Activated naive CD4-positive, alpha-beta T cell treated with anti-CD3 and anti-CD28 coated beads for 36 hours (primary cell): ENCODE measurements around the gene ST6GAL2. TPM values are rescaled to one million over a fixed set of nuclear protein-coding genes. Genes with fewer than 3 reads are reported as not detected.

Experiments
- CTCF ChIA-PET: fragments of 350-600 bp; sonication (Branson Sonifier 250); formaldehyde crosslinking; loops from one replicate; lab custom pipeline; 2021; ENCODE audit warnings: antibody characterized with exemption; lab: Charles Lee
- DNase-seq: peaks from one replicate; pipeline ENCODE4 v3.0.0-alpha.2; 2020
- H3K27ac Mint-ChIP-seq: one replicate; pipeline ENCODE4 v1.8.0; 2021; ENCODE audit warnings: mild to moderate bottlenecking, mixed read lengths
- H3K27me3 Mint-ChIP-seq: one replicate; pipeline ENCODE4 v1.8.0; 2021; ENCODE audit warnings: low read depth, mixed read lengths
- H3K36me3 Mint-ChIP-seq: one replicate; pipeline ENCODE4 v1.8.0; 2021; ENCODE audit warnings: low read depth, mixed read lengths
- H3K4me1 Mint-ChIP-seq: one replicate; pipeline ENCODE4 v1.8.0; 2021; ENCODE audit warnings: low read depth, mixed read lengths
- H3K4me3 Mint-ChIP-seq: one replicate; pipeline ENCODE4 v1.8.0; 2021; ENCODE audit warnings: mild to moderate bottlenecking, moderate library complexity, mixed read lengths
- H3K9me3 Mint-ChIP-seq: one replicate; pipeline ENCODE4 v1.8.0; 2021; ENCODE audit warnings: mixed read lengths
- intact Hi-C: fragments of 100-400 bp; cut with micrococcal nuclease; formaldehyde crosslinking; loops from one replicate; pipeline ENCODE4 v1.15.1; 2023
- total RNA-seq, 2 experiments: library from RNA; stranded (reverse); gene quantifications; one replicate each; pipeline ENCODE4 v1.2.3, GENCODE V29; 2021

ST6GAL2 gene
- total RNA-seq, 2 experiments from 2014 or later: not detected

- Mint-ChIP-seq H3K36me3 (no peaks in the 10 kb centered on the region), H3K4me3 (no peak overlapping the region), H3K4me1 (no peaks in the 10 kb centered on the region), H3K9me3 (peaks cover 14% of the 10 kb centered on the region), H3K27me3 (no peaks in the 10 kb centered on the region), H3K27ac (no peak overlapping the region)
- no peak for DNase-seq
- CTCF ChIA-PET: interaction anchor here (0.7 kb wide), 2 partner anchors 147 to 1570 kb away, joined by 3 read pairs; no protein-coding TSS in a partner anchor
- intact Hi-C loops: no loop called here
These were observed 28.0 kb downstream of the ST6GAL2 start for GRCh38 chr2:106857882-106858478.

GRCh38 chr2:106853631-106854030, 32.3 kb downstream of the ST6GAL2 start:
- CTCF ChIA-PET: no interaction called here
- DNase-seq: no peak
- no peaks in the 10 kb centered on the region for H3K4me1 Mint-ChIP-seq
- H3K27me3 Mint-ChIP-seq: no peaks in the 10 kb centered on the region
- H3K4me3 Mint-ChIP-seq: no peak overlapping the region
- peaks cover 5% of the 10 kb centered on the region for H3K9me3 Mint-ChIP-seq
- H3K27ac Mint-ChIP-seq: no peak overlapping the region
- H3K36me3 Mint-ChIP-seq: no peaks in the 10 kb centered on the region
- intact Hi-C loops: no loop called here

GRCh38 chr2:106851881-106852501, 34.0 kb downstream of the ST6GAL2 start:
- no peak overlapping the region for H3K27ac Mint-ChIP-seq
- DNase-seq: no peak
- no peak overlapping the region for H3K4me3 Mint-ChIP-seq
- intact Hi-C loops: no loop called here
- no peaks in the 10 kb centered on the region for H3K9me3 Mint-ChIP-seq
- no peaks in the 10 kb centered on the region for H3K36me3 Mint-ChIP-seq
- H3K4me1 Mint-ChIP-seq: no peaks in the 10 kb centered on the region
- H3K27me3 Mint-ChIP-seq: no peaks in the 10 kb centered on the region
- CTCF ChIA-PET: no interaction called here

GRCh38 chr2:106851087-106851874, 34.7 kb downstream of the ST6GAL2 start:
- CTCF ChIA-PET: no interaction called here
- Mint-ChIP-seq H3K4me3 (no peak overlapping the region), H3K4me1 (no peaks in the 10 kb centered on the region), H3K27me3 (no peaks in the 10 kb centered on the region), H3K9me3 (no peaks in the 10 kb centered on the region), H3K27ac (no peak overlapping the region), H3K36me3 (no peaks in the 10 kb centered on the region)
- no peak for DNase-seq
- intact Hi-C loops: no loop called here

- Mint-ChIP-seq H3K4me1 (no peaks in the 10 kb centered on the region), H3K36me3 (no peaks in the 10 kb centered on the region), H3K4me3 (no peak overlapping the region), H3K27me3 (no peaks in the 10 kb centered on the region), H3K9me3 (no peaks in the 10 kb centered on the region), H3K27ac (no peak overlapping the region)
- CTCF ChIA-PET: no interaction called here
- intact Hi-C loops: no loop called here
- DNase-seq: no peak
These were observed 36.7 kb downstream of the ST6GAL2 start for GRCh38 chr2:106849253-106849652.

- Mint-ChIP-seq H3K27me3 (no peaks in the 10 kb centered on the region), H3K9me3 (no peaks in the 10 kb centered on the region), H3K36me3 (no peaks in the 10 kb centered on the region), H3K4me1 (no peaks in the 10 kb centered on the region), H3K27ac (no peak overlapping the region), H3K4me3 (no peak overlapping the region)
- intact Hi-C loops: no loop called here
- CTCF ChIA-PET: no interaction called here
- DNase-seq: no peak
These were observed 38.6 kb downstream of the ST6GAL2 start for GRCh38 chr2:106847366-106847765.

- no peak for DNase-seq
- Mint-ChIP-seq H3K27ac (no peak overlapping the region), H3K4me1 (no peaks in the 10 kb centered on the region), H3K27me3 (no peaks in the 10 kb centered on the region), H3K4me3 (no peak overlapping the region), H3K9me3 (no peaks in the 10 kb centered on the region), H3K36me3 (no peaks in the 10 kb centered on the region)
- intact Hi-C loops: no loop called here
- CTCF ChIA-PET: no interaction called here
These were observed 40.3 kb downstream of the ST6GAL2 start for GRCh38 chr2:106845716-106846115.

GRCh38 chr2:106843910-106844250, 42.1 kb downstream of the ST6GAL2 start:
- no peaks in the 10 kb centered on the region for H3K27me3 Mint-ChIP-seq
- no peaks in the 10 kb centered on the region for H3K4me1 Mint-ChIP-seq
- no peak overlapping the region for H3K27ac Mint-ChIP-seq
- H3K36me3 Mint-ChIP-seq: no peaks in the 10 kb centered on the region
- intact Hi-C loops: no loop called here
- CTCF ChIA-PET: no interaction called here
- no peak overlapping the region for H3K4me3 Mint-ChIP-seq
- DNase-seq: no peak
- no peaks in the 10 kb centered on the region for H3K9me3 Mint-ChIP-seq

GRCh38 chr2:106843001-106843909, 42.7 kb downstream of the ST6GAL2 start:
- DNase-seq: no peak
- Mint-ChIP-seq H3K4me1 (no peaks in the 10 kb centered on the region), H3K36me3 (no peaks in the 10 kb centered on the region), H3K4me3 (no peak overlapping the region), H3K27ac (no peak overlapping the region), H3K9me3 (no peaks in the 10 kb centered on the region), H3K27me3 (no peaks in the 10 kb centered on the region)
- CTCF ChIA-PET: no interaction called here
- intact Hi-C loops: no loop called here

- Mint-ChIP-seq H3K27ac (no peak overlapping the region), H3K36me3 (no peaks in the 10 kb centered on the region), H3K27me3 (no peaks in the 10 kb centered on the region), H3K9me3 (no peaks in the 10 kb centered on the region), H3K4me3 (no peak overlapping the region), H3K4me1 (no peaks in the 10 kb centered on the region)
- CTCF ChIA-PET: no interaction called here
- intact Hi-C loops: no loop called here
- no peak for DNase-seq
These were observed 43.9 kb downstream of the ST6GAL2 start for GRCh38 chr2:106841886-106842645.

GRCh38 chr2:106840818-106841217, 45.1 kb downstream of the ST6GAL2 start:
- H3K9me3 Mint-ChIP-seq: no peaks in the 10 kb centered on the region
- CTCF ChIA-PET: interaction anchor here (0.6 kb wide), 1 partner anchor 31 kb away, joined by 3 read pairs; no protein-coding TSS in a partner anchor
- H3K4me1 Mint-ChIP-seq: no peaks in the 10 kb centered on the region
- no peak overlapping the region for H3K4me3 Mint-ChIP-seq
- DNase-seq: no peak
- intact Hi-C loops: no loop called here
- H3K27ac Mint-ChIP-seq: no peak overlapping the region
- no peaks in the 10 kb centered on the region for H3K27me3 Mint-ChIP-seq
- no peaks in the 10 kb centered on the region for H3K36me3 Mint-ChIP-seq
